ENCODE data around the gene KIF21B.

The KIF21B gene

DNA sequence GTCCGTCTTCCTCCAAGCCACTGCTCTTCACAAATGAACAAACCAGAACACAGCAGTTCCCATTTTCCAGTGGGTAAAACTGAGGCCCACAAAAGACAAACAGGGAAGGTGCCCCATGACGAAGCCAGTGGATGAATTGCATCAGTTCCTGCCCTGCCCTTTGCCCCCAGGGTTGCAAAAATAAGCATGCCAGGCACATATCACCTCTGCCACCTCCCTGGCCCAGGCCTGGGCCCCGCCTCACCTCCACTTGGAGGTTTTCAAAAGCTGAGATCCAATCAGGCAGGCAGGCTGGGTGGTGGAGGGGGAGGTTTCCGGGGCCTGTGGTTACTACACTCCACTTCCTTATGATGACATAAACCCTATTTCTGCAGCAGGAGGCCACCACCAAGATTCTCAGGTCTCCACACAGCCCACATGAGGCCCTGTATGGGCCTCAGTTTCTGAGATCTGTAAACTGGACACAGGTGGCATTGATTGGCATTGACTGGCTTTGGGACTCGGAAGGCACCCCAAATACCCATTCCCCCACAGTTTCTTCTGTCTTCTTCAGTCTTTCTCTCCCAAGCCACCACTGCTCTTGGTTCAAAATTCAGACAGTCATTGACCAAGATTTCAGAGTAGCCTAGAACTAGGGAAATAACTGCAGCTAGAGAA lies 4.1 kb downstream of the KIF21B start:
- no peak for DNase-seq (ENCODE audit: low read depth)

DNA sequence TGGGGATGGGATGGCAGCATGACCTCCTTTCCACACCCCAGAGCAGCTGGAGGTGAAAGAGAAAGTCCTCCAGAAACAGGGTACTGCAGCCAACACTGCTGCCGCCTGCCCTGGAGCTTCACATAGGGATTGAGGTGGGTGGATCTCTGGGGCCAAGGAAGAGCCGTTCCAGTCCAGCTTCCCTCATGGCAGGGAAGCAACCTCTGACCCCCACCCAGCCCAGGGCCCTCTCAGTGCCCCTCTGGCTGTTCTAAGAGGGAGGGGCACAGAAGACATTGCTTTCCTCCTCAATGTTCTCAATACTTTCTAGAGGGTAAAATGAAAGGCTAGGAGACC lies 5.7 kb downstream of the KIF21B start:
- DNase-seq (ENCODE audit: low read depth): no peak

DNA sequence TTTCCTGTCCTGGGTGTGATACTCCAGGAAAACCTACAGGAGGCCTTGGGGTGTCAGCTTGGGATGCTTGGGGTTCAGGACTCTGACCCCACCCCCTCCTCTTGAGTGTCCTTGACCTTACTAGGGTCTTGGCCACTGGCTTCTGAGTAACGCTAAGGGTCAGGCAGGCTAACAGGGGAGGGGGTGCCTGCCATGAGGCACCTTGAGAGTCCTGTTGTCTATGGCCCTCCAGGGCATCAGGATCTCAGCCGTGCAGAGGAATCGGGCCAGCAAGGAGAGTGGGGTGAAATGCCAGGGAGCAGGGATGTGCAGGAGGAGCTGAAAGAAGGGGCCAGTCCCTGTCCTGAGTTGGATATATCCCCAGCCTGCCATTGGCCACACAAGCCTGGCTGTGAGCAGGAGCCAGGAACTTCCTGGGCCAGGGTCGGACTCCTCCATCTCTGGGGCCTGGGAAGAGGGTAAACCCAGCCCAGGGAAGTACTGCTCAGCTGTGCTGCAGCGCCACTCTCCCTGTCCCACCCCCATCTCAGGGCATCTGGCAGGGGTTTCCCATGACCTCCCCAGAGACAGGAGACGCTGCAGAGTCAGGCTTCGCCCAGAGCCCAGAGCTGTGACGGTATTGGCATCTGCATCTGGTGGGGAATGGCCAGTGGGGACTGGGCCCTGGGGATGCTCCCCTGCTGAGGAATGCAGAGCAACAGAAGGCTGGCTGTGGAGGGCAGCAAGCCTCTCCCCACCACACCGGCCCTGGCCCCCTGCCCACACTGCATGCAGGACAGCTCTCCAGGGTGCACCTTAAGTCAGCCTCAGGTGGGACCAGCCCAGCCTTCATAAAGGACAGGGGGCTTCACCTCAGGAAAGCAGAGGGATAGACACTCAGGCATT lies 6.3 kb downstream of the KIF21B start:
- no peak for DNase-seq (ENCODE audit: low read depth)

DNA sequence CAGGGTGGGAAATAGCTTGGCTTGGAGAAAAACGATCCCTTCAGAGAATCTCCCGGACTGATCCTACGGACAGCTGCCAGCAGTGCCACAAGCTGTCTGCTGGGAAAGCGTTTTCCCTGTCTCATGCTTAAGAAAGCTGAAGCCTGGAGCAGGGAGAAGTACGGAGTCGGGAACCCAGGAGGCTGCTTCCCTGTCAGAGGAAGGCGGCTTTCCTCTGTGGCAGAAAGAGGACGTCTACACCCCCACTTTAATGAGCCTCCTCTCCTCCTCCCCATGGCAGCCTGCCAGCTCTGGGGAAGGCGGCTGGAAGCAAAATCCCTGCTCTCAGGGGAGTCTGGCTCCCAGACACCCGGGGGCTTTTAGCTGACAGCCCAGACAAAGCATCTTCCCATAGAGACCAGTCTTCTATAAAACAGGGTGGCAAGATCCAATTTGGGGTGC lies 7.3 kb downstream of the KIF21B start:
- DNase-seq (ENCODE audit: low read depth): no peak

DNA sequence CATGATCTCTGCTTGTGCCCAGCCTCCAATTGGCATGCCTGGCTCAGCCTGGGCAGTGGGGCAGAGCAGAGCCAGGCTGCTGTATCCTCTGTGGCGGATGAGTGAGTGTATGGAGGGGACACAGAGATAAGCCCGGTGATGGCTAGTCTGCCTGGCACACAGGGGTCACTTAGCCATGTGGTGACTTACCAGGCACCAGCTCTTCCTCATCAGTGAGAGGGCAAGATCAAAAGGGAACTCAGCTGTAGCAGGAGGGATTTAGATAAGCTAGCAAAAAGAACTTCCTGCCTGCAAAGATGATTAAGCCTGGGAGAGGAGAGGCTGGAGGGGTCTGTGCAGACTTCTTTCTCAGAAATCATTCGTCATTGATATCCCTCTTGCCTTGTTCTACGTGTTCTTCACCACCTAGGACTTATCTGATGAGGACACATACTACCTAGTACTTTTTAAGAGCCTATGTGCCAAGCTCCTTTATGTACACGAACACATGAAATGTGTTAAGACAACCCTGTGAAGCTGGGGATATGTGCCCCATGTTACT lies 7.9 kb downstream of the KIF21B start:
- DNase-seq (ENCODE audit: low read depth): no peak

DNA sequence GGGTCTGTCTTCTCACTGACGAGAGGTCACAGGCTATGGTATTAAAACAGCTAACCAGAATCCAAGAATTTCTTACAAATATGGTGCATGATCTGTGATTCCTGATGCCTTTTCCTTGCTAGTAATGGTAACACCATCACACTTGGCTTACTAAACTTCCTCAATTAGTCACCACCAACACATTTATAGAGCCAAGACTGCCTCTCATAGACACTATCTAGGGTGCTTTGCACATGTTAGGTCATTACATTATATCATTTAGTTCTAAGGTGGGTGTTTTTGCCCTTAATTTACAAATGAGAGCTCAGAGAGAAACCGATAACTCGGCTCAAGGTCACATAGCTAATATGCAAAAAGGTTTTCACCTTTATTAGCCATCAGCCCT lies 8.7 kb downstream of the KIF21B start:
- no peak for DNase-seq (ENCODE audit: low read depth)

DNA sequence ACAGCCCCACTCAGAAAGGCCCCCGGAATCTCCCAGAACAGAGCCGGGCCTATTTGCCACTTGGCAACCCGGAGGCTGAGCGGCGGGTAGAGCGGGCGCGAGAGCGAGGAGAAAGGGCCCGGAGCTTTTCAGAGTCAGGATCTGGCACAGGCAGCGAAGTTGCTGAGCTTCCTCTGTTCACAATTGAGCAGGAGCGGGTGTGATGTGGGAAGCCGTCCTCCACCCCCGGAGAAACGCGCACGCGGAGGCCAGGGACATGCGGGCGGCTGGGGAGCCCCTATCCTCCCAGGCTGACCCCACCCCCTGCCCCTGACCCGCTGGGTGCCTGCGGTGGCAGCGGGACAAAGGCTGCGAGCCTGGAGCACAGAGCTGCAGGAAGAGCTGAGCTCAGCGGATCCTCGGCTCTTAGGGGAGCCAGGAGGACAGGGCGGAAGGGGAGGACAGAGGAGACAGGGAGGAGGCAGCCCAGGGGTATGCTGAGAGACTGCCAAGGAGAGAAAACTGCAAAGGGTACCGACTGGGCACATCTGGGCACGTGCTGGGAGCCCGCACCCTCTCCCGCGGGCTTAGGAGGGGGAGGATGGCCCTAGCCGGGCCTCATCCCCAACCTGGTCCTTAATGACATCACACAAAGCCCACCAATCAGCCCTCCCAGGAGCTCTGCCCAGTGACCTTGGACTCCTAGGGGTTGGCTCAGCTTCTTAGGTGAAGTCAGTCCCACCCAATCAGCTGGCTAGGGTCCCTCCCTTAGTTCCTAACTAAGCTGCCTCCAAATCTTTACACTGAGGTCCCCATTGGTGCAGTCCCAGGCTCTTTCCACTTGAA lies 9.3 kb downstream of the KIF21B start:
- DNase-seq (ENCODE audit: low read depth): no peak

DNA sequence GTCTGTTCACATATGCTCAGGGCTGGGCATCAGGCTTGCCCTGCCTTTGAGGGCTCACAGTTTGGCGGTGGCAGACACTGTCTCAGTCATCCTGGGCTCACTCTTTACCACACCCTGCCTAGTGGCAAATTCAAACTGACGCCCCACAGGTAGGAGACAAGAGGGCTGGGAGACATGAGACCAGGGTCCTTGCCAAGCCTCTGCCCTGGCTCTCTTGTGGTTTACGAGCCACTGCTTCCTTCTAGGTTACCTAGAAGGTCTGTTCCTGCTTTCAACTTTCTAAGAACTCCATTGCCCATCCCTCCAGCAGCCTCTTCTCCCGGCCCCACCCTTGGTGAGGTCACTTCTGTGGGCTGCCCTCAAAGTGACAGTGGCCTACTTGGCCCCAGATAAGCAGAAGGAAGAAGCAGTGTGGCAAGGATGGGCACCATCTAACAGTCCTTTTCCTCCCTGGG lies 10.5 kb downstream of the KIF21B start:
- no peak for DNase-seq (ENCODE audit: low read depth)

DNA sequence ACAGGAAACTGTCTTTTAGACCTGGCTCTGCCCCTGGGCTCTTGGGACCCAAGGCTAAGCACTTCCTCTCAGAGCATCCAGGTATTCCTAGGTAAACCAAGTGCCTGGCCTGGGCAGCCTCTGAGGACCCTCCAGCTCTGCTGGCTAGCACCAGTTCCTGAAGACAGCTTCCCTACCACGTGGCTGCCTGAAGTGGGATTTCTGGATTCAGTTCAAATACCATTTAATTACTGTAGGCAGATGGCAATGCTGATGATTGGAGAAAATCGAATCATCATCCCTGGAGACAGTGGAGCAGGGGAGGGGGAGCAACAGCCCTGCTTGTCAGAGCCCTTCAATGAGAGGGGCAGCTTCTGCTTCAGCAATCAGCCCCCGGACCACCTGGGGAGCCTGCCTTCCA lies 11.9 kb downstream of the KIF21B start:
- DNase-seq (ENCODE audit: low read depth): no peak

DNA sequence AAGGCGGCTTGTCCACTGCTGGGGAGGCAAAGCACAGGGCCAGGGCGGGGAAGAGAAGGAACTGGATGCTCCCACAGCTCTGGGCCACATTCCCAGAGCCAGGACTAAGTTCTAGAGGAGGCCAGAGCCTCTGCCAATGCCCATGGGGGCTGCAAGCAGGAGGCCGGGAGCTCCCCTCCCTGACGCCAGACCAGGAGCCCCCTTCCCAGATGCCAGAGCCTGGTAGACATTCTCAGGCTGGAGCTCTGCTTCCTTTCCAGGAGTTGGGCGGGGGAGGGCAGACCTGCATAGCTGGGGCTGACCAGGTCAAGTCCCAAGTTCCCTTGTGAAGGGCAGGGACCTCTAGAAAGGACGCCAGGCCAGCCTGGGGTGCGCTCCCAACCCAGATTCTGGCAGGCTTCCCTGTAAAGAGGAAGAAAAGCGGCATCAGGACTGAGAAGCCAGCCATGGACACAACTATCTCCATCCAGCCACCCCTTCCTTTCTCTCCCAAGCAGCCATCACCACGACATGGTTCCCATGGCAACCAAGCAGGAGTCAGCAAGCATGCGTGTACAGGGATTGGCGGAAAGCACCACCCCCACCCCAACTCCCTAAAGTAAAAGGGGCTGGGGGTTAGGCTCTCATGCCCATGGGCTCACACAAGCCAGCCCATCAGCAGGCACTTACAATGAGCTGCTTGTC lies 13.4 kb downstream of the KIF21B start:
- no peak for DNase-seq (ENCODE audit: low read depth)

DNA sequence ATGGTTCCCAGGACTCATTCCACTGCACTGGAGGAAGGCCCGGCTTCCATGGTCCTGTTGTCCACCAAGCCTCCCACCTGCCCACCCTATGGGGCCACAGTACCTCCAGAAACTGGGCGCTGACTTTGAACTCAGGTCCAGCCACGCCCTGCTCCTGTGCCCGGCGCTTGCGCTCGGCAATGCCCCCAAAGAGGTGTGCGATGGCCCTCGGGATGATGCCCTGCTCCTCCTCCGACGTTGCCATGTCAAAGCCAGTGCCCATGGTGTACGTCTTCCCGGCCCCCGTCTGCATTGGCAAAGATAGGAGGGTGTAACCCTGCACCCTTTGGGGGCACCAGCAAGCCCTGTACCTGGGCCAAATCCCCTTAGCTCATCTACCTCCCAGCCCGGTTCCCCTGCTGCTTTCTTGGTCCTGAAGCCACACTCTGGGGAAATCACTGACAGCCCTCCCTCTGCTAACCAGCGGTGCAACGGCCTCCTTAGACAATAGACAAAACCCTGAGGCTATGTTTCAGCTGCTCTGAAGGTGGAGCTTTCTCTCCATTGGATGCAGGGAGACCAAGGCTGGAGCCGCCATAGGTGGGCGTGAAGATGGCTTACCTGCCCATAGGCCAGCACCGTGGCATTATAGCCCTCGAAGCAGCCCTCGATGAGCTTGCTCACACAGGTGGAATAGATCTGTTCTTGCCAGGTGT lies 14.7 kb downstream of the KIF21B start:
- no peak for DNase-seq (ENCODE audit: low read depth)

DNA sequence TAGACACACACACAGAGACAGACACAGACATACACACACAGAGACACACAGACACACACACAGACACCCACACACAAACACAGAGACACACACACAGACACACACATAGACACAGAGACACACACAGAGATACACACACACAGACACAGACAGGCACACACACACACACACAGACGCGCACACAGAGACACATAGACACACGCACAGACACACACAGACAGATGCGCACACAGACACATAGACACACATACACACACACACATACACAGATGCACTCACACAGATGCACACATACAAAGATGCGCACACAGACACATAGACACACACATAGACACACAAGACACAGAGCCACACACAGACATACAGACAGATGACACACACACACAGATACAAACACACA lies 16.0 kb downstream of the KIF21B start:
- no peak for DNase-seq (ENCODE audit: low read depth)

DNA sequence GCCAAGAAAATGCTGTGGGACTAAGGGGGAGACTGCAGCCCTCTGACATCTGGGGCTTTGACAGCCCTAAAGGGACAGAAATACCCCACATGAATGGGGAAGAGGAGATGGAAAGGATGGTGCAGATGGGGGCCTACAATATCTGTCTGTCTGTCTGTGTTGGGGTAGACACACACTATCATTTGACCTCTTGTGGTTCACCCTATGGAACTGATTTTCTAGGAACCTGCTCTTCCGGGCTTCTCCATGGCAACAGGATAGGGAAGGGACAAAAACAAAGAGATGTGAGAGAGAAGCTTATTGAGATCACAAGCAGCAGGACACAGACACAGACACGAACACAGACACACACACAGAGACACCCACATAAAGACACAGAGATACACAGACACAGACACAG lies 17.1 kb downstream of the KIF21B start:
- no peak for DNase-seq (ENCODE audit: low read depth)

DNA sequence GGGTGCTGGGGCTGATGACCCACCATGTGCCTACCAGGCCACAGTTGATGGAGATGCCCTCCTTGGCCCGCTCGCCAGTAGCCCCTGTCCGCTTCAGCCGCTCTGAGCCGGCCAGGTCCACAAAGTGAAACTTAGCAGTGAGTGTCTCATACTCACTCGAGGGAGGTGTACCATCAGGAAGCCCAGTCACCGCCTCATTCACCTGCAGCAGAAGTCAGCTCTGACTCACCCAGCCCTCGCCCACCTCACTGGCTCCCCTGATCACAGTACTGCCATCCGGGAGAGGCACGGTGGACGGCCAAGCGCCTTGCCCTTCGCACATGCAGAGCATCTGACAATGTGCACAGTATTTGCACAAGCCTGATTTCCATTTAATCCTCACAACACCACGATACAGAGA lies 18.8 kb downstream of the KIF21B start:
- DNase-seq (ENCODE audit: low read depth): no peak

DNA sequence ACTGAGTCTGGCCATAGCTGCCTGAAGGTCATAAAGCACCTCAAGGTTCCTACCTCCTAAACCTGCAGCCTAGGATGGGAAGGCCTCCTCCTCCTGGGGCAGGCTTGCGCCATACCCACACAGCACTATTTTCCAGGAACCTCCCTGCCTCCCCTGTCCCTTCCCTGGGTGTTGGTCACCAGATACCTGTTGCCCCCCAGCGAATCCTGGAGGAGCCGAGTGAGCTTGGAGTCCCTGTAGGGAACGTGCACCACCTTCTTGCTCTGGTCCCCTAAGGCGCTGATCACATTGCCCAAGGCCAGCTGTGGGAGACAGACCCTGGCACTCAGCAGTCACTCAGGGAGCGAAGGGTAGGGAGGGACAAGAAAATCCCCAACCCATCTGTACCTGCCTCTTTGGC lies 19.4 kb downstream of the KIF21B start:
- DNase-seq (ENCODE audit: low read depth): no peak

DNA sequence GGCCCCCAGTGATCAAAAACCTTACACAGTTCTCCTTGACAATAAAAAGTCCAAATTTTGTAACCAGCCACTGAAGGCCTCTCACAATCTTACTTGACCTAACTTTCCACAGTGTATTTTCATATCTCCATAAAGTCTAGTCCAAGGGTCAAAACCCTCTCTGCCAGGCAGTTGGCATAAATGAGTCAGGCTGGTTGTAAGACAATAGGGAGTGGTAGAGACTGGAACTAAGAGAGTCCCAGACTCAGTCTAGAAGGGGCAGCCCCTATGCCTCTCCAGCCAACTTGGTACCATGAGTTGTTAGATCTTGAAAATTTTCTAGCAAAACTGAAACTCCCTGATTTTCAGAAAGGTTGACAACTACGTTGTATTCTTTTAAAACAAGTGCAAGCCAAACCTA lies 21.0 kb downstream of the KIF21B start:
- DNase-seq (ENCODE audit: low read depth): no peak

DNA sequence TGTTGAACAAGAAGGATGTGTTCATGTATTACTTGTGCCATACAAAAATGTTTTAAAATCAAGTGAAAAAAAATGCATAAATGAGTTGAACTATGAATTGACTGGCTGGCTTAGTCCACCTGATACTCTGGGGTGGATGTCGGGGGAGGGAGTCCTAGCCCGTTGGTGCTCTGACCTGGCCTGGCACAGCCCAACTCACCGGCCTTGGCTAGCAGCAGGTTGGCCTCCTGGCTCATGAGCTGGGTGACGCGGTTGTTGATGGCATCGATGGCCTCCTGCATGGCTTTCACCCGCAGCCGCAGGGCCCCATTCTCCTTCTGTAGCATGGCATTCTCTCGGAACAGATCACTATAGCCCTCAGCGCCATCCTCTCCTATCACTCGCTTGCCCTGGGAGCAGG lies 21.6 kb downstream of the KIF21B start:
- no peak for DNase-seq (ENCODE audit: low read depth)

DNA sequence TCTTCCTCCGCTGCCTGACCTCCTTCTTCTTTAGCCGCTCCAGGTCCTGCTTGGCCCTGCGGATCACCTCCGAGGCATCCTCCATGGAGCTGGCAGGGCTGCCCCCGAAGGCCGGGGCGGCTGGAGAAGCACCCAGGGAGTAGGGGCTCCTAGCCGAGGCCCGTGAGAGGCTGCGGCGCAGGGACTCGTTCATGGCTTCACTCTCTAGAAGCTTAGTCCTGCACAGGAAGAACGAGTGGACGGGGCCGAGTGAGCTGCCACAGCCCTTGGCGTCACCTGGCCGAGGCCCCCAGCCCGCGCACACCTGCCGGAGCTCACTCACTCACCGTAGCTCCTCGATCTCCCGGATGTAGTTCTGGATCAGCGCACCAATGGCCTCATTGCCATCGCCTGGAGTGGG lies 23.1 kb downstream of the KIF21B start:
- no peak for DNase-seq (ENCODE audit: low read depth)

DNA sequence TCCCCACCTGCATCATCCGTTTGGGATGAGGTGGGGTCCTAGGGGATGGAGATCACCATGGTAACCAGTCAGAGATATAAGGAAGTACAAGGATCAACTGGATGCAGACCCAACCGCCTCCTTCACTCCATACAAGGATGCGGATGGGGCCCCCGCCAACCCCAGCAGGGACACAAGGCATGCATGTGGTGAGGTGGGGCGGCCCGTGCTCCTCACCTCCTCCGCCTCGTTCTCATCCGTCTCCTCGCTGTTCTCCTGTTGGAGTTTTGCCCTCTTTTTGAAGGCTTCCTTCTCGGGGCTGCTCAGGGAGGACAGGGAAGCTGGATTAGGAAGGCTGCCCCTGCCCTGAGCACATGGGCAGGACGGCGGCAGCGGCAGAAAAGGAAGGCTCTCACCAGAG lies 23.8 kb downstream of the KIF21B start:
- DNase-seq (ENCODE audit: low read depth): no peak

DNA sequence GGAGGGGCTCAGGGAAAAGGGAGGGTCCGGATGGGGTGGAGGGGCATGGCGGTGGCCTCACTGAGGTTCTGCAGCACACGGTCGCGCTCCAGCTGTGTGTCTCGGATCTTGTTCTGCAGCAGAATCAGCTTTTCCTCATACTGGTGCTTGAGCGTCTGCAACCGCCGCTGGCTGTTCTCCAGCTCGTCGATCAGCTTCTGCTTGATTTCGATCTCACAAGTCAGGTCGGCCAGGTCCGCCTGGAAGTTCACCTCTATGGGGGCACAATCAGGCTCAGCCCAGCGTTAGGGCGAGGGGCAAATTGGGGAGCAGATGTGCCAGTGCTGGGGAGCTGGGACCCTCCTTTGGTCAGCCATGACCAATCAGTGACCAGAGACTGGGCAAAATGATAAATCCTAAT lies 25.2 kb downstream of the KIF21B start:
- no peak for DNase-seq (ENCODE audit: low read depth)

DNA sequence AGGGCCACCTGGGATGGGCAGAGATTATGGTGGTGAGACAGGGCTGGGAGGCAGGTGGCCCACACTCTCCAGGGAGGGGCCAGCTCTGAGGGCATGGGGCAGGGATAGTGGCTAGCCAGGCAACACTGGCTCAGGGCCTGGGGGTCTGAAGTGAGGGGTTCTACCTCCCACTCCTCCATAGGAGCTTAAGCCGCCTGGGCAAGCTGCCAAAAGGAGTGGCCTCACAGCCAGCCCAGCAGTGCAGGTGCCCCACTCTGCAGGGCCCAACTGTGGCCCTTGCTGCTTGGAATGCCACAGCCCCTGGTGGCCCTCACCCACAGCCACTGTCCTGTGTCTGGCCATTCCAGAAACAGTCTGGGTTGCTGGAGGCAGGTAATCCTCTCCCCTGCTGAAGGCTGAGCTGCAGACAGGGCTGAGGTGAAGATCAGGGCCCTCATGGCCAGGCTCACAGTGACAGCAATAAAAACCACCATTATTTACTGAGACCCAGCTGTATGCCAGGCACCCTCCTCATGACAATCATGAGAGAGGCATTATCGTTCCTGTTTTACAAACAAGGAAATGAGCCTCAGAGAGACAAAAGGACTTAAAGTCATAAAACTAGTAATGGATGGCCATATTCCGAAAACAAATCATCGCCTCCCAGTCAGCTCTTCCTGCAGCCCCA lies 31.0 kb downstream of the KIF21B start:
- DNase-seq (ENCODE audit: low read depth): no peak

Measured in GM04503 (cell line).